Tibial nerve (tissue), 4 donors: ENCODE results near the gene DFFA. TPM values are rescaled to one million over a fixed set of nuclear protein-coding genes. Genes with fewer than 3 reads are reported as not detected.

Experiments
- DNase-seq, 2 donors: peaks; one replicate each; pipeline ENCODE4 v3.0.0-alpha.2; 2019; ENCODE audit warnings: low spot score in 2 of 2
- H3K27ac ChIP-seq, 4 donors: fragments of 200-600 bp; sonication (generic) in 3 of 4; one replicate each; pipeline ENCODE4 v1.5.1; 2017 to 2019; ENCODE audit warnings: mild to moderate bottlenecking in 1 of 4
- H3K27me3 ChIP-seq, 2 donors: fragments of 200-600 bp; sonication (generic) in 1 of 2; one replicate each; pipeline versions ENCODE4 v1.5.1 to v1.6.0; 2017 to 2019
- H3K36me3 ChIP-seq, 3 donors: fragments of 200-600 bp; sonication (generic); one replicate each; pipeline ENCODE4 v1.5.1; 2018 to 2019
- H3K4me1 ChIP-seq, 4 donors: fragments of 200-600 bp; sonication (generic) in 3 of 4; one replicate each; pipeline ENCODE4 v1.5.1; 2017 to 2019
- H3K4me3 ChIP-seq, 4 donors: fragments of 200-600 bp; sonication (generic) in 3 of 4; one replicate each; pipeline ENCODE4 v1.5.1; 2017 to 2019; ENCODE audit warnings: mild to moderate bottlenecking in 1 of 4, moderate library complexity in 1 of 4
- H3K9me3 ChIP-seq, 4 donors: fragments of 200-600 bp; sonication (generic) in 3 of 4; one replicate each; pipeline ENCODE4 v1.5.1; 2017 to 2019
- CTCF ChIP-seq, 5 experiments: fragments of 200-600 bp in 3 of 5; fragments of 450-650 bp in 2 of 5; sonication (generic) in 3 of 5; IDR thresholded peaks; one replicate each; pipeline ENCODE4 v1.5.1; 2016 to 2019; ENCODE audit warnings: antibody characterized with exemption in 5 of 5, mild to moderate bottlenecking in 3 of 5, moderate library complexity in 2 of 5
- EP300 ChIP-seq, 2 donors: sonication (generic); formaldehyde crosslinking; IDR thresholded peaks; one replicate each; pipeline ENCODE4 v1.6.1; 2017; ENCODE audit warnings: antibody characterized with exemption in 2 of 2, mild to moderate bottlenecking in 1 of 2
- POLR2A ChIP-seq, 2 donors: fragments of 450-650 bp; IDR thresholded peaks; one replicate each; pipeline ENCODE4 v1.6.1; 2017; ENCODE audit warnings: antibody characterized with exemption in 2 of 2, mild to moderate bottlenecking in 2 of 2, moderate library complexity in 2 of 2
- WGBS, 2 donors: methylation state at CpG; one replicate each; pipeline ENCODE4 v1.1.5; 2018; 5-methylcytosine and 5-hydroxymethylcytosine counted together
- total RNA-seq, 4 donors: library from RNA; depleted of rRNA; stranded (reverse); fragments of >200 nt; gene quantifications; one replicate each; pipeline ENCODE4 v1.1.0, GENCODE V29; 2016

DFFA gene
- total RNA-seq, 4 donors from 2014 or later: 14.9 to 19.5 (median 18.9) TPM

GRCh38 chr1:10513199-10513598, 40.9 kb upstream of the DFFA start:
- no peaks in the 10 kb centered on the region for H3K36me3 ChIP-seq
- WGBS, 2 donors: 87 to 89% methylated on average over 5 of the region's 5 CpGs
- H3K4me1 ChIP-seq: peaks cover 0 to 47% (median 22%) of the 10 kb centered on the region in 4 donors
- TF ChIP-seq EP300 (IDR thresholded peaks at IDR 0.05): no peak
- TF ChIP-seq CTCF (IDR thresholded peaks at IDR 0.05): no peak
- TF ChIP-seq POLR2A (IDR thresholded peaks at IDR 0.05): no peak
- H3K4me3 ChIP-seq: no peak overlapping the region
- DNase-seq: no peak
- no peaks in the 10 kb centered on the region for H3K9me3 ChIP-seq
- no peak overlapping the region for H3K27ac ChIP-seq
- no peaks in the 10 kb centered on the region for H3K27me3 ChIP-seq

- H3K27me3 ChIP-seq: no peaks in the 10 kb centered on the region
- H3K9me3 ChIP-seq: no peaks in the 10 kb centered on the region
- TF ChIP-seq POLR2A (IDR thresholded peaks at IDR 0.05) (no peak), CTCF (IDR thresholded peaks at IDR 0.05) (no peak)
- no peak for DNase-seq
- H3K4me3 ChIP-seq: no peak overlapping the region
- no peaks in the 10 kb centered on the region for H3K36me3 ChIP-seq
- peak overlapping the region in 2 of 4 donors; percentile 15 to 50 for H3K27ac ChIP-seq
- 29 to 33% methylated on average over 3 of the region's 3 CpGs for WGBS, 2 donors
- peaks cover 0 to 50% (median 22%) of the 10 kb centered on the region in 4 donors for H3K4me1 ChIP-seq
Measured at GRCh38 chr1:10511494-10511885, 39.2 kb upstream of the DFFA start.

- Histone ChIP-seq H3K27ac (peak overlapping the region in 2 of 4 donors; percentile 15 to 50), H3K4me1 (peaks cover 0 to 43% (median 22%) of the 10 kb centered on the region in 4 donors), H3K27me3 (no peaks in the 10 kb centered on the region), H3K4me3 (no peak overlapping the region), H3K36me3 (no peaks in the 10 kb centered on the region), H3K9me3 (no peaks in the 10 kb centered on the region)
- 32 to 49% methylated on average over 12 of the region's 12 CpGs for WGBS, 2 donors
- DNase-seq: no peak
- TF ChIP-seq POLR2A (IDR thresholded peaks at IDR 0.05) (no peak), CTCF (IDR thresholded peaks at IDR 0.05) (no peak), EP300 (IDR thresholded peaks at IDR 0.05) (no peak)
Measured at GRCh38 chr1:10510520-10511493, 38.5 kb upstream of the DFFA start.

GRCh38 chr1:10509809-10510509, 37.6 kb upstream of the DFFA start:
- DNase-seq: no peak
- no peak for TF ChIP-seq CTCF (IDR thresholded peaks at IDR 0.05)
- TF ChIP-seq POLR2A (IDR thresholded peaks at IDR 0.05): no peak
- no peak for TF ChIP-seq EP300 (IDR thresholded peaks at IDR 0.05)
- WGBS, 2 donors: 84 to 87% methylated on average over 6 of the region's 6 CpGs
- Histone ChIP-seq H3K27ac (no peak overlapping the region), H3K9me3 (no peaks in the 10 kb centered on the region), H3K4me3 (no peak overlapping the region), H3K27me3 (no peaks in the 10 kb centered on the region), H3K36me3 (no peaks in the 10 kb centered on the region), H3K4me1 (peaks cover 0 to 35% (median 18%) of the 10 kb centered on the region in 4 donors)

GRCh38 chr1:10508511-10508951, 36.2 kb upstream of the DFFA start:
- WGBS, 2 donors: 67 to 85% methylated on average over 3 of the region's 3 CpGs
- no peak for DNase-seq
- no peaks in the 10 kb centered on the region for H3K27me3 ChIP-seq
- H3K36me3 ChIP-seq: no peaks in the 10 kb centered on the region
- no peak overlapping the region for H3K4me3 ChIP-seq
- H3K9me3 ChIP-seq: no peaks in the 10 kb centered on the region
- H3K4me1 ChIP-seq: peaks cover 0 to 26% (median 15%) of the 10 kb centered on the region in 4 donors
- no peak overlapping the region for H3K27ac ChIP-seq
- TF ChIP-seq EP300 (IDR thresholded peaks at IDR 0.05): no peak
- TF ChIP-seq CTCF (IDR thresholded peaks at IDR 0.05): no peak
- no peak for TF ChIP-seq POLR2A (IDR thresholded peaks at IDR 0.05)
